Urinary bladder (tissue), 4 donors: ENCODE measurements around the gene NPLOC4. TPM values are rescaled to one million over a fixed set of nuclear protein-coding genes. Genes with fewer than 3 reads are reported as not detected.

Source experiments
- DNase-seq: peaks from one replicate; pipeline ENCODE4 v3.0.0-alpha.2; 2015; ENCODE audit errors: extremely low spot score
- H3K27ac ChIP-seq: one replicate; pipeline ENCODE4 v1.5.1; 2013; ENCODE audit warnings: low read depth, mild to moderate bottlenecking, moderate library complexity
- H3K36me3 ChIP-seq: one replicate; pipeline ENCODE4 v1.6.1; 2013; ENCODE audit warnings: mild to moderate bottlenecking, moderate library complexity; ENCODE audit not compliant: insufficient read depth
- H3K4me1 ChIP-seq: one replicate; pipeline ENCODE4 v1.6.1; 2013; ENCODE audit warnings: mild to moderate bottlenecking, moderate library complexity; ENCODE audit not compliant: insufficient read depth
- H3K4me3 ChIP-seq: one replicate; pipeline ENCODE4 v1.5.1; 2013; ENCODE audit warnings: low read depth, low read length
- WGBS: extraction: QIAGEN DNeasy Blood & Tissue Kit; methylation state at CpG from one replicate; pipeline ENCODE4 v1.1.7; 2013; 5-methylcytosine and 5-hydroxymethylcytosine counted together
- polyA plus RNA-seq: library from polyadenylated mRNA; stranded (reverse); fragments of 200-250 nt; gene quantifications from one replicate; pipeline ENCODE4 v1.2.3, GENCODE V29; 2013
- total RNA-seq: library from RNA; depleted of rRNA; stranded (reverse); fragments of >200 nt; gene quantifications from one replicate; pipeline ENCODE4 v1.2.3, GENCODE V29; 2014
- donor health status: healthy with polysubstance abuse.
- donor health status: healthy.

Gene NPLOC4
- total and polyA plus RNA-seq, 2 donors = 36.5 to 45.3 TPM

GRCh38 chr17:81672954-81673353, 36.0 kb upstream of the NPLOC4 start:
- Histone ChIP-seq H3K4me3 (no peak overlapping the region), H3K36me3 (peaks cover 2% of the 10 kb centered on the region), H3K27ac (no peak overlapping the region), H3K4me1 (no peaks in the 10 kb centered on the region)
- DNase-seq = no peak
- 91% methylated on average over 16 of the region's 16 CpGs for WGBS

- Histone ChIP-seq H3K27ac (no peak overlapping the region), H3K4me1 (peaks cover 2% of the 10 kb centered on the region), H3K36me3 (peaks cover 2% of the 10 kb centered on the region), H3K4me3 (no peak overlapping the region)
- DNase-seq = no peak
- 85% methylated on average over 18 of the region's 18 CpGs for WGBS
Measured at GRCh38 chr17:81672504-81672903, 35.6 kb upstream of the NPLOC4 start.

- Histone ChIP-seq H3K27ac (no peak overlapping the region), H3K36me3 (peaks cover 2% of the 10 kb centered on the region), H3K4me1 (peaks cover 2% of the 10 kb centered on the region), H3K4me3 (no peak overlapping the region)
- 85% methylated on average over 18 of the region's 18 CpGs for WGBS
- no peak for DNase-seq
Measured at GRCh38 chr17:81667754-81668153, 30.8 kb upstream of the NPLOC4 start.

DNA sequence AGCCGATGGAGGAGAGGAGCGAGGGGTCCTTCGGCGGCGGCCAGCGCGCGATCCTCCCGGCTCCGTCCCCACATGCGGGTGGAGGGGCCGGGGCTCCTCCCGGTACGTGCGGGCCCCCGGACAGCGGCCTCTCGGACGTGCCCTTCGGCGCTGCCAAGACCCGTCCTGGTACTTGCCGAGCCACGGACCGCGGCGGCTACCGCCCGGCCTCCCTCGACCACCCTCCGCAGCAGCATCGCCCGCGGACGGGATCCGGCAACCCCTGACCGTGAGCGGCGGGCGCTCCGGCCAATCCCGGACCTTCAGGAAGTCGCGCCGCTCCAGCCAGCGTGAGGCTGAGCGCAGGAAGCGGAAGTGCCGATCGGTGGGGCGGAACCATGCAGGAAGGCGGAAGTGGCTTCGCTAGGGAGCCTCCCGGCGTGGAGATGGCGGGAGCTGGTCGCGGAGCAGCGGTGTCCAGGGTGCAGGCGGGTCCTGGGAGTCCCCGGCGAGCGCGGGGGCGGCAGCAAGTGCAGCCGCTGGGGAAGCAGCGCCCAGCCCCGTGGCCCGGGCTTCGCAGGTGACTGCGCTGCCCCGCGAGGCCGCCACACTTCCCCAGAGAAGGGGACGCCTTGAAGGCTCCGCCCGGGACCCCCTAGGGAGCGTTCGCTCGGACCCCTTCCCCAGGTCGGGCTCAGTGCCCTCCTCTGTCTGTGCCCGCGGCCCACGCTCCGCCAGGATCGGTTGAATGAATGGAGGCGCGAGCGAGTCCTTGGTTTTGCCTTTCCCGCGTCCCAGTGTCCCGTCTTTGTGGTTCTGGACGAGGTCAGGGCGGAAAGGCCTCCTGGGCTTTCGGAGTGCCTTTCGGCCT, 29.7 kb upstream of the NPLOC4 start, which contains the start of the genes CCDC137 and OXLD1:
Gene CCDC137, plus strand, starts transcription at position 396 of the 850 bp plus-strand sequence. Its CDS starts 30 bp downstream, at position 426.
Gene OXLD1, minus strand, starts transcription at position 264 of the 850 bp plus-strand sequence. Its CDS starts 28 bp downstream, at position 236.
- Histone ChIP-seq H3K27ac (peak within 1 kb of the TSS; percentile 71), H3K36me3 (no peaks in the 10 kb centered on the region), H3K4me3 (peak within 1 kb of the TSS; percentile 81), H3K4me1 (peaks cover 2% of the 10 kb centered on the region)
- under 1% methylated on average over 96 of the region's 96 CpGs for WGBS
- DNase-seq = peak; percentile 82

- DNase-seq = no peak
- under 1% methylated on average over 16 of the region's 16 CpGs for WGBS
- H3K4me3 ChIP-seq = peak overlapping the region; percentile 81
- H3K36me3 ChIP-seq = no peaks in the 10 kb centered on the region
- peaks cover 2% of the 10 kb centered on the region for H3K4me1 ChIP-seq
- H3K27ac ChIP-seq = peak overlapping the region; percentile 71
Measured at GRCh38 chr17:81666092-81666341, 29.1 kb upstream of the NPLOC4 start.

- DNase-seq = no peak
- WGBS = 61% methylated on average over 30 of the region's 30 CpGs
- H3K4me1 ChIP-seq = peaks cover 2% of the 10 kb centered on the region
- no peak overlapping the region for H3K27ac ChIP-seq
- H3K4me3 ChIP-seq = peak overlapping the region; percentile 81
- H3K36me3 ChIP-seq = no peaks in the 10 kb centered on the region
Measured at GRCh38 chr17:81665205-81666091, 28.5 kb upstream of the NPLOC4 start.

- H3K27ac ChIP-seq = no peak overlapping the region
- WGBS = 88% methylated on average over 7 of the region's 7 CpGs
- DNase-seq = no peak
- H3K36me3 ChIP-seq = no peaks in the 10 kb centered on the region
- H3K4me3 ChIP-seq = no peak overlapping the region
- peaks cover 2% of the 10 kb centered on the region for H3K4me1 ChIP-seq
Measured at GRCh38 chr17:81664051-81664470, 27.1 kb upstream of the NPLOC4 start.

DNA sequence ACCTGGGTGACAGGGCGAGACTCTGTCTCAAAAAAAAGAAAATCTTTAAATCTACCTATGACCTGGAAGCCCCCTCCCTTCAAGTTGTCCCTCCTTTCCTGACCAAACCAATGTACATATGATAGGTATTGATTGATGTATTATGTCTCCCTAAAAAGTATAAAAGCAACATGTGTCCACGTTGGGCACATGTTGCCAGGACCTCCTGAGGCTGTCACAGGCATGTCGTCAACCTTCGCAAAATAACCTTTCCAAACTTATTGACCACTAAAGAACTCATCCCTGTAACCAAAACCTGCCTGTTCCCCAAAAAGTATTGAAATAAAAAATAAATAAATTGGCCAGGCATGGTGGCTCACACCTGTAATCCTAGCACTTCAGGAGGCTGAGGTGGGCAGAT, 25.1 kb upstream of the NPLOC4 start:
- DNase-seq = no peak
- WGBS = 91% methylated on average over 4 of the region's 4 CpGs
- H3K36me3 ChIP-seq = no peaks in the 10 kb centered on the region
- no peak overlapping the region for H3K27ac ChIP-seq
- H3K4me3 ChIP-seq = no peak overlapping the region
- H3K4me1 ChIP-seq = no peaks in the 10 kb centered on the region

DNA sequence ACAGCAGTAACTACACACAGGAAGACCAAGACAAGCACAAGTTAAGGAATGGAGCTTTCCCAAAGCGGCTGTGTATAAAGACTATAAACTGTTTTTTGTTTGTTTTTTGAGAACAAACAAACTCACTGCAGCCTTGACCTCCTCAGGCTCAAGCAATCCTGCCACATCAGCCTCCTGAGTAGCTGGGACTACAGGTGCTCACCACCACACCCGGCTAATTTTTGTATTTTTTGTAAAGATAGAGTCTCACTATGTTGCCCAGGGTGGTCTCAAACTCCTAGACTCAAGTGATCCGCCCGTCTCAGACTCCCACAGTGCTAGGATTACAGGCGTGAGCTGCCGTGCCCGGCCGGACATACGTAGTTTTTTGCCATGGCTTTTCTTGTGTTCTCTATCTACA, 23.5 kb upstream of the NPLOC4 start:
- H3K4me1 ChIP-seq = no peaks in the 10 kb centered on the region
- H3K27ac ChIP-seq = no peak overlapping the region
- H3K36me3 ChIP-seq = no peaks in the 10 kb centered on the region
- no peak for DNase-seq
- no peak overlapping the region for H3K4me3 ChIP-seq
- WGBS = 90% methylated on average over 9 of the region's 9 CpGs

DNA sequence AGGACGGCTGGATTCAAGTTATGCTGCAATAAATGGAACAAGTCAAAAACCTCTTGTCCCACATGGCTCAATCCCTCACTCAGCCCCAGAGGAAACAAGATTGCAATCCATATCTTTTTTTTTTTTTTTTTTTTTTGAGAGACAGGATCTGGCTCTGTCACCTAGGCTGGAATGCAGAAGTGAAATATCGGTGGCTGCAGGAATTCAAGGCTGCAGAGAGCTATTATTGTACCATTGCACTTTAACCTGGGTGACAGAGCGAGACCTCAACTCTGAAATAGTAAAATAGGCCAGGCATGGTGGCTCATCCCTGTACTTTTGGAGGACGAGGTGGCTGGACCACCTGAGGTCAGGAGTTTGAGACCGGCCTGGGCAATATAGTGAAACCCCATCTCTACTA, 22.1 kb upstream of the NPLOC4 start:
- 76% methylated on average over 5 of the region's 5 CpGs for WGBS
- DNase-seq = no peak
- Histone ChIP-seq H3K4me1 (no peaks in the 10 kb centered on the region), H3K27ac (no peak overlapping the region), H3K4me3 (no peak overlapping the region), H3K36me3 (no peaks in the 10 kb centered on the region)

- 50% methylated on average over 4 of the region's 4 CpGs for WGBS
- Histone ChIP-seq H3K4me3 (no peak overlapping the region), H3K4me1 (no peaks in the 10 kb centered on the region), H3K36me3 (no peaks in the 10 kb centered on the region), H3K27ac (no peak overlapping the region)
- DNase-seq = no peak
Measured at GRCh38 chr17:81656835-81657234, 19.9 kb upstream of the NPLOC4 start.

DNA sequence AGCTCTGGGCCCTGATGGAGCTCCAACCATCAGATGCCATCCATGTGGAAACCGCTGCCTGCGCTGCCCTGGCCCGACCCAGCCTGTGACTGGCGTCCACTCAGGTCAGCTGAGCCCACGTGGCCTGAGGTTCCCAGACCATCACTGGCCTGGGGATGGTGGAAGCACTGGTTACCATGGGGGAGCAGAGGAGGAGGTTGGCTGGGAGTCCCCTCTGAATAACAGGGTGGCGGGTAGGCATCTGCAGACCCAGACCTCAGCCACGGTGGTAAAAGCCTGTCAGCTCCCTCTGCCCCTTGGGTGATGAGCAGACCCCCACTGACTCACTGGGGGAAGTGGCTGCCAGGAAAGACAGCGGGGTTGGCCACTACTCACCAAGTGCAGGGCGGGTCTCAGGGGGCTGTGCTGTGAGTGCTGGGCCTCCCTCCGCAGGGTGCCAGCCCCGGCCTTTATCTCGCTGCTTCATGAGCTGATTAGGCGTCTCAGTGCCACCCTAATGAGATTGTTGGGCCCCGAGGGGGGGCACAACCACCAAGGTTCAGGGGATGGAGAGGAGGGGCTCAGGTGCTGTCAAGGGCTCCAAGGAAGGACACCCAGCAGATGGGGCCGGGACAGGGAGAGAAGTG, 19.3 kb upstream of the NPLOC4 start, which contains the start of gene PDE6G:
Gene PDE6G, minus strand, starts transcription at position 425 of the 626 bp plus-strand sequence. CDS start 3,237 bp downstream, outside the sequence.
- DNase-seq = no peak
- Histone ChIP-seq H3K4me1 (no peaks in the 10 kb centered on the region), H3K4me3 (no peak within 1 kb of the TSS), H3K27ac (no peak within 1 kb of the TSS), H3K36me3 (no peaks in the 10 kb centered on the region)
- 84% methylated on average over 15 of the region's 15 CpGs for WGBS

DNA sequence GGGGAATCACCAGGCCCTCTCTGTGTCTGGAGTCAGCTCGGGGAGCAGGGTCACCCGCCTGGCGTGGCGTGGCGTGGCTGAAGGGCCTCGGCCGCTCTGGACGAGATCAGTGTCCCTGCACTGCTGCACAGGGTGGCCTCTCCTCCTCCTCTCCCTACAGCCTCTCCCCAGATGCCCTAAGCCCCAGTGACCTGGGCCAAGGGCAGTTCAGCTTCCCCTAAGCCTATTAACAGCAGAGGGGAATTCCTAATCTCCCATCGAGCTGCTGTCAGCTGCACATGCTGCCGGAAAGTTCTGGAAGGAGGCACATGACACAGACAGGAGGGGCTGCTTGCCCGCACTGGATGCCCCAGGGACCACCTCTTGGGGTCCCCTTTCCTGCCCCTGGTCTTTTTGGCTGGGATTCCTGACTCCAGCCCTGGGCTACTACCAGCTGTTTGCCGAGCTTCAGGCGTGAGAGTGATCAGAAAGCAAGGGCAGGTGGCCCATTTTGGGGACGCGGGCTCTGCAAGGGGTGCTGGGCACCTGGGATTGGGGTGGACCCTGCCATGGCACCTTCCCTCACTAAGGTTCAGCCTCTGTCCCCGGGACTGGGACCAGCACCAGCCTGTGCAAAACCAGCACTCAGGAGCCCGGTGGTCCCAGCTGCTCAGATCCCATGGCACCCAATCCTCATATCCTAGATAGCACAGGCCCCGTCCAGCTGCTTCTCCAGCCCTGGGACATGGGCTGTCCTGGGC, 18.6 kb upstream of the NPLOC4 start:
- Histone ChIP-seq H3K4me3 (no peak overlapping the region), H3K27ac (no peak overlapping the region), H3K36me3 (no peaks in the 10 kb centered on the region), H3K4me1 (no peaks in the 10 kb centered on the region)
- no peak for DNase-seq
- WGBS = 71% methylated on average over 18 of the region's 18 CpGs
